Activated CD8-positive, alpha-beta memory T cell treated with anti-CD3 and anti-CD28 coated beads, Interleukin-2, amount 50 U/mL, for 1 hour (primary cell): Measurements from ENCODE around the gene SYVN1.
A peak's percentile ranks its signal among the peaks of the same experiment; 100 is the strongest.

ENCODE experiments used
- DNase-seq: peaks from one replicate; pipeline ENCODE4 v3.0.0-alpha.2; 2020; ENCODE audit errors: extremely low read depth

Gene SYVN1

GRCh38 chr11:65112546-65113360 lies 21.6 kb downstream of the SYVN1 start:
- no peak for DNase-seq

GRCh38 chr11:65111744-65112545 lies 22.4 kb downstream of the SYVN1 start, which contains the start of gene TM7SF2:
TSS of gene TM7SF2 (plus strand) at chr11:65111872. CDS start at chr11:65112016, 144 bp downstream.
- DNase-seq = peak; percentile 83

- DNase-seq = no peak
Measured at GRCh38 chr11:65111159-65111743, 23.1 kb downstream of the SYVN1 start.

- peak; percentile 65 for DNase-seq
Measured at GRCh38 chr11:65110354-65110861, 23.9 kb downstream of the SYVN1 start.

DNA sequence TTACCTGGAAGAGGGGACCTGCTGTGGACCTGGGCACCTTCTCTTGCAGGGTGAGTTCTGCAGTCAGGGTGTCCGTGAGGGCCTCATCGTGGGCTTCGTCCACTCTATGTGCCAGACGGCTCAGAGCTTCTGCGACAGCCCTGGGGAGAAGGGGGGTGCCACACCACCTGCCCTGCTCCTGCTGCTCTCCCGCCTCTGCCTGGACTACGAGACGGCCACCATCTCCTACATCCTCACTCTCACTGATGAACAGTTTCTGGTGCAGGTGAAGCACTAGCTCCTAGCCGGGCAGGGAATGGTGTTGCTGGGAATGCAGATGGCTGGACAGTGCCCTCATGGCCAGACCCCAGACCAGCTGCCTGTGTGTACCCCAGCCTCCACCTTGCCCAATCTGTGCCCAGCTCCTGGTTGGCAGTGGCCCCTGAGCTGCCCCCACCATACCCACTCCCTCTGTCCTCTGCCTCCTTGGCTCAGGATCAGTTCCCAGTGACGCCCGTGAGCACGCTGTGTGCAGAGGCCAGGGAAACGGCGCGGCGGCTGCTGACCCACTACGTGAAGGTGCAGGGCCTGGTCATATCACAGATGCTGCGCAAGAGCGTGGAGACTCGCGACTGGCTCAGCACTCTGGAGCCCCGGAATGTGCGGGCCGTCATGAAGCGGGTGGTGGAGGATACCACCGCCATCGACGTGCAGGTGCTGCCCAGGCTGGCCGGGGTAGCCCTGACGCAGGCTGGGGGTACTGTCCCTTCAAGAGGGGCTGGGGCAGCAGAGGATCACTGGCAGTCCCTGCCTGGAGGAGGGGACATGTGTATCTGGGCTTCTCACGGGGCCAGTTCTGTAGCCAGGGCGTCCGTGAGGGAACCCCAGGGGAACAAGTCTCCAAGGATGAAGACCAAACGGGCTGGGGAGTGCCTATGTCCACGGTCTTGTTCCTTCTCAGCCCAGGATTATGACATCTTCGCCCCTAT lies 24.8 kb downstream of the SYVN1 start:
- no peak for DNase-seq

DNA sequence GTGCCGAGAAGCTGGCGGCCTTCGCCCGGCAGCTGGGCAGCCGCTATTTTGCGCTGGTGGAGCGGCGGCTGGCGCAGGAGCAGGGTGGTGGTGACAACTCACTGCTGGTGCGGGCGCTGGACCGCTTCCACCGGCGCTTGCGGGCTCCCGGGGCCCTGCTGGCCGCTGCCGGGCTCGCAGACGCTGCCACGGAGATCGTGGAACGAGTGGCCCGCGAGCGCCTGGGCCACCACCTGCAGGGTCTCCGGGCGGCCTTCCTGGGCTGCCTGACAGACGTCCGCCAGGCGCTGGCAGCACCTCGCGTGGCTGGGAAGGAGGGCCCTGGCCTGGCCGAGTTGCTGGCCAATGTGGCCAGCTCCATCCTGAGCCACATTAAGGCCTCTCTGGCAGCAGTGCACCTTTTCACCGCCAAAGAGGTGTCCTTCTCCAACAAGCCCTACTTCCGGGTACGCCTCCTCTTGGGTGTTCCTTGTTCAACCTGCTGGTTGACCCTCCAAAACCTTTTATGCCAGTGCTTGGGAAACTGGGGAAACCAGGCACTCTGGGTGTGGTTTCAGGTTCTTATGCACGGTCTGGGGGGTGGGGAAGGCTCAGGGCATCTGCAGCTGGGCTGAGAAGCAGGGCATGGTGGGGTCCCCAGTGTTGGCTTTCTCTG lies 25.7 kb downstream of the SYVN1 start:
- DNase-seq = no peak

DNA sequence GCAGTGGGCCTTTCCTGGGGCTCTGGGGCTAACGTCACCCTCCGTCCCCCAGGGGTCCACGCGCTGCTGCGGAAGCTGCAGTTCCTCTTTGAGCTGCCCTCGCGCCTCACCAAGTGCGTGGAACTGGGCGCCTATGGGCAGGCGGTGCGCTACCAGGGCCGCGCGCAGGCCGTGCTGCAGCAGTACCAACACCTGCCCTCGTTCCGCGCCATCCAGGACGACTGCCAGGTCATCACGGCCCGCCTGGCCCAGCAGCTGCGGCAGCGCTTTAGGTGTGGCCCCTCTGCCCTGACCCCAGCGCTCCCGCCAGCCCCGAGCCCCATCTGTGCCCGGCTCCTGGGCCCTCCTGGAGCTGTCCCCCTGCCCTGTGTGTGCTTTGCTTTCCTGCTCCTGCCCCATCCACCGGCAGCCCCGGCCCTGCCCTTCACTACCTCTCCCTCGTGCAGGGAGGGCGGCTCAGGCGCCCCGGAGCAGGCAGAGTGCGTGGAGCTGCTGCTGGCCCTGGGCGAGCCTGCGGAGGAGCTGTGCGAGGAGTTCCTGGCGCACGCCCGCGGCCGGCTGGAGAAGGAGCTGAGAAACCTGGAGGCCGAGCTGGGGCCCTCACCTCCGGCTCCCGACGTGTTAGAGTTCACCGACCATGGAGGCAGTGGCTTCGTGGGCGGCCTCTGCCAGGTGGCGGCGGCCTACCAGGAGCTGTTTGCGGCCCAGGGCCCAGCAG lies 26.4 kb downstream of the SYVN1 start:
- DNase-seq = no peak

DNA sequence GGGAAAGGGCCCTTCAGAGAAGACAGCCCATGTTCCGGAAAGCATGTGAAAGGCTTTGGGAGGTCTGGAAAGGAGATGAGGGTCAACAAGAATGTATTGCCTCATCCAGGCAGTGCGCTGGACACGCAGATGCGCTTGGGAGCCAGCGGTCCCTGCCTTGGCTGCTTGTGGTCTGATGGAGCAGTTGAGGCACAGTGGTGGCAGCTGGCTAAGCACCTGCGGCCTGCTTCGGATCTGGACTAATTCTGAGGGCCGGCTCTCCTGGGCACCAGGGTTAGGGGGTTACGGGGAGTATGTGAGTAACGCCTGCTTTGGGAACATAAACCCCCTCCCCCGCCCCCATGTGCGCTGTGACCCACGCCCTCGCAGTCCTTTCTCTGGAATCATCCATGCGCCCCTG lies 27.2 kb downstream of the SYVN1 start:
- no peak for DNase-seq

GRCh38 chr11:65104628-65105027 lies 29.7 kb downstream of the SYVN1 start:
- DNase-seq = no peak

GRCh38 chr11:65103476-65103875 lies 30.8 kb downstream of the SYVN1 start:
- DNase-seq = no peak

- DNase-seq = no peak
Measured at GRCh38 chr11:65102142-65103095, 31.9 kb downstream of the SYVN1 start.

DNA sequence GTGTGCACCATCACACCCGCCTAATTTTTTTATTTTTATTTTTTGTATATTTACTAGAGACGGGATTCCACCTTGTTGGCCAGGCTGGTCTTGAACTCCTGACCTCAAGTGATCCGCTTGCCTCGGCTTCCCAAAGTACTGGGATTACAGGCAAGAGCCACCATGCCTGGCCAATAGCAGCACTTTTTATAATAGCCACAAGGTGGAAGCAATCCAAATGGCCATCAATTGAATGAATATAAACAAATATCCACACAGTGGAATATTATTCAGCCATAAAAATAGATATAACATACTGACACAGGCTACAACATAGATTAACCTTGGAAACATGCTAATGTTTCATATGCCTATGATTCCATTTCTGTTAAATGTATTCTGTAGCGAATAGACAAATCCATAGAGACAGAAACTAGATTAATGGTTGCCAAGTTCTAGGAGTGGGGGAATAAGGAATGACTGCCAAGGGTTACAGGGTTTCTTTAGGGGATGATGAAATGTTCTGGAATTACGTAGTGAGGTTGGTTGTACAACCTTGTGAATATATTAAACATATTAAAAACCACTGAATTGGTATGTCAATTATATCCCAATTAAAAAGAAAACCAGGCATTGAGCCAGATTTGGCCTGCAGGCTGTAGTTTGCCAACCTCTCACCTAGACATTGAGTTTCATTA lies 33.5 kb downstream of the SYVN1 start:
- no peak for DNase-seq

GRCh38 chr11:65096926-65097325 lies 37.4 kb downstream of the SYVN1 start:
- no peak for DNase-seq

DNA sequence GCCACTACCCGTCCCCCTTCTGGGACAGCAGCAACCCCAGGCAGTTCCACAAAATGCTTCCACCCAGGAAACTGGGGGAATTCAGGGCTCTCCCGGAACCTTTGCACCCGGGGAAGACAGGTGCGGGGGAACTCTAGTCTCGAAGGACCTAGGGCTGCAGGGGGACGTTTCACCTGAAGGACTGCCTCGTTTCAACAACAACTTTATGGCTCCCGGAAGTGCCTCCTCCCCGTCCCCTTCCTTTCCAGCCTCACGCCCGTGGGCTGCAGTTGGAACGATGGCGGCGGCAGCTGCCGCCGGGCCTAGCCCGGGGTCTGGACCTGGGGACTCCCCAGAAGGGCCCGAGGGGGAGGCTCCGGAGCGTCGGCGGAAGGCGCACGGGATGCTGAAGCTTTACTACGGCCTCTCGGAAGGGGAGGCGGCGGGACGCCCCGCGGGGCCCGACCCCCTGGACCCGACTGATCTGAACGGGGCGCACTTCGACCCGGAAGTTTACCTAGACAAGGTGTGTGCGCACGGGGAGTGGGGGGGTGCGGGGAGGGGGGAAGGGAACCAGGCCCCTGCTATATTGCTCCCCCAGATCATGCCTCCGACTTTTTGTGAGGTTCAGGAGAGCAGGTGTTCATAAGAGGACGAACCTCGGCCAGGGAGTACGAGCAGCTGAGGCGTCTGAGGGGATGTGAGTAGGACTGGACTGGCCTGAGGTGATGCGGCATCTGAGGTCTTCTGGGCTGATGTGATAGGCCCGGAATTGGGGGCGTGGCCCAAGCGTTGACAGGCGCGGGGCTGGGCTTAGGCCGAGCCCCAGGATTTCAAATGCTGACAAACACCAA lies 38.1 kb downstream of the SYVN1 start, which contains the start of gene VPS51:
VPS51 (plus strand) TSS at position 241 of the 833 bp plus-strand sequence; CDS start at position 278, 37 bp downstream.
- DNase-seq = peak; percentile 75

- DNase-seq = no peak
Measured at GRCh38 chr11:65095427-65095826, 38.9 kb downstream of the SYVN1 start.

- no peak for DNase-seq
Measured at GRCh38 chr11:65090628-65091027, 43.7 kb downstream of the SYVN1 start.

DNA sequence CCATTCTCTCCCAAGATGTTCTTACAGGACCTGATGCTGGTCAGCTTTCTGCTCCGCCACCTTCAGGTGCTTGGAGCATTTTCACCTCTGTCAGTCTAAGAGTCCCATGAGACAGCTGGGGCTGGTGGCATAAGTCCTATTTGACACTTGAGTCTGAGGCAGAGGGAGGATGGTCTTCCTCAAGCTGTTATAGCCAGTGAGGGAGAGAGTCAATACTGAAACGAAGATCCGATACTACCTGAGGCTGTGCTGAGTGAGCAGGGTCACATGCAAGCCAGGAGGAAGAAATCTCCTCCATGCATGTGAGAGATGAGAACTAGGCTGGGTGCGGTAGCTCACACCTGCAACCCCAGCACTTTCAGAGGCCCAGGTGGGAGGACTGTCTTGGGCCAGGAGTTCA lies 44.7 kb downstream of the SYVN1 start:
- no peak for DNase-seq
